B cell (primary cell): ENCODE measurements around the gene PRKCZ. TPM values are rescaled to one million over a fixed set of nuclear protein-coding genes. Genes with fewer than 3 reads are reported as not detected.

Source experiments
- ATAC-seq: fragments of 200-7000 bp; cut with Tn5 transposase; one replicate; pipeline ENCODE4 v1.10.0; 2021; ENCODE audit warnings: low read depth, mild to moderate bottlenecking, moderate number of reproducible peaks, moderate library complexity
- CTCF ChIA-PET: fragments of 350-600 bp; sonication (Branson Sonifier 250); formaldehyde crosslinking; loops from one replicate; lab custom pipeline; 2021; ENCODE audit warnings: antibody characterized with exemption, inconsistent platforms; lab: Charles Lee
- POLR2A ChIA-PET: fragments of 350-600 bp; sonication (Branson Sonifier 250); formaldehyde crosslinking; loops from one replicate; lab custom pipeline; 2021; ENCODE audit warnings: antibody characterized with exemption; lab: Charles Lee
- DNase-seq: peaks from one replicate; pipeline ENCODE4 v3.0.0; 2013
- H2AFZ ChIP-seq: 2 replicates; pipeline ENCODE4 v1.6.1; 2012; ENCODE audit warnings: mild to moderate bottlenecking, low read depth, low read length; ENCODE audit not compliant: insufficient read depth, poor library complexity, severe bottlenecking
- H3K27ac ChIP-seq, 2 donors: 1 replicate in 1 of 2; 2 replicates in 1 of 2; pipeline ENCODE4 v1.5.1; 2012 to 2013; ENCODE audit warnings: low read length in 2 of 2, mild to moderate bottlenecking in 2 of 2, moderate library complexity in 1 of 2
- H3K27me3 ChIP-seq, 4 experiments: fragments of 200-600 bp in 1 of 4; sonication (generic) in 1 of 4; replicated peaks in 1 of 4; 1 replicate in 2 of 4; 2 replicates in 2 of 4; pipeline versions ENCODE4 v1.6.1 to v1.7.0; 2013 to 2016; ENCODE audit warnings: low read length in 3 of 4, mild to moderate bottlenecking in 2 of 4, mixed read lengths in 1 of 4, moderate library complexity in 1 of 4; ENCODE audit not compliant: insufficient read depth in 4 of 4, control insufficient read depth in 3 of 4; ENCODE audit errors: control extremely low read depth in 1 of 4
- H3K36me3 ChIP-seq, 2 experiments: replicated peaks in 1 of 2; 1 replicate in 1 of 2; 2 replicates in 1 of 2; pipeline versions ENCODE4 v1.6.1 to v1.7.1; 2013; ENCODE audit warnings: low read length in 1 of 2; ENCODE audit not compliant: insufficient read depth in 2 of 2, control insufficient read depth in 1 of 2; ENCODE audit errors: control extremely low read depth in 1 of 2, extremely low read depth in 1 of 2
- H3K4me1 ChIP-seq, 2 donors: fragments of 200-600 bp in 1 of 2; sonication (generic) in 1 of 2; 1 replicate in 1 of 2; 2 replicates in 1 of 2; pipeline versions ENCODE4 v1.5.1 to v1.6.1; 2013 to 2017; ENCODE audit warnings: low read length in 2 of 2; ENCODE audit not compliant: control insufficient read depth in 2 of 2, insufficient read depth in 2 of 2
- H3K4me2 ChIP-seq: replicated peaks from 2 replicates; pipeline ENCODE3; 2012; ENCODE audit warnings: mild to moderate bottlenecking, low read depth, low read length; ENCODE audit not compliant: poor library complexity, severe bottlenecking
- H3K4me3 ChIP-seq, 5 experiments: fragments of 200-600 bp in 1 of 5; sonication (generic) in 1 of 5; 1 replicate in 3 of 5; 2 replicates in 2 of 5; pipeline versions ENCODE4 v1.5.1 to v1.7.0; 2011 to 2016; ENCODE audit warnings: low read length in 4 of 5, mild to moderate bottlenecking in 4 of 5, low read depth in 2 of 5, control low read depth in 1 of 5, moderate library complexity in 1 of 5; ENCODE audit not compliant: insufficient read depth in 1 of 5; ENCODE audit errors: control extremely low read depth in 1 of 5, extremely low read depth in 1 of 5
- H3K79me2 ChIP-seq: fragments of 200-600 bp; sonication (generic); one replicate; pipeline ENCODE4 v1.6.0; 2016; ENCODE audit warnings: low read length; ENCODE audit not compliant: control insufficient read depth, insufficient read depth
- H3K9ac ChIP-seq: fragments of 200-600 bp; sonication (generic); 2 replicates; pipeline ENCODE4 v1.6.1; 2017; ENCODE audit warnings: mild to moderate bottlenecking, low read length, moderate library complexity
- H3K9me3 ChIP-seq, 3 donors: one replicate each; pipeline versions ENCODE4 v1.6.1 to v1.7.1; 2013; ENCODE audit warnings: low read length in 2 of 3; ENCODE audit not compliant: control insufficient read depth in 2 of 3, insufficient read depth in 1 of 3; ENCODE audit errors: control extremely low read depth in 1 of 3
- H4K20me1 ChIP-seq: 2 replicates; pipeline ENCODE4 v1.6.0; 2012; ENCODE audit warnings: mild to moderate bottlenecking, low read length; ENCODE audit not compliant: insufficient read depth, control insufficient read depth, poor library complexity, severe bottlenecking
- H3K27ac Mint-ChIP-seq: one replicate; pipeline ENCODE4 v1.8.0; 2021; ENCODE audit warnings: mixed read lengths
- H3K27me3 Mint-ChIP-seq: one replicate; pipeline ENCODE4 v1.8.0; 2021; ENCODE audit warnings: mixed read lengths
- H3K4me1 Mint-ChIP-seq: one replicate; pipeline ENCODE4 v1.8.0; 2021; ENCODE audit warnings: mixed read lengths
- H3K4me3 Mint-ChIP-seq: one replicate; pipeline ENCODE4 v1.8.0; 2021; ENCODE audit warnings: mixed read lengths
- H3K9me3 Mint-ChIP-seq: one replicate; pipeline ENCODE4 v1.8.0; 2022; ENCODE audit warnings: mixed read lengths; ENCODE audit not compliant: insufficient read depth
- EZH2 ChIP-seq: IDR thresholded peaks from 2 replicates; pipeline ENCODE4 v1.6.1; 2012; ENCODE audit warnings: borderline replicate concordance, low read depth, mild to moderate bottlenecking, moderate library complexity, low read length; ENCODE audit not compliant: insufficient read depth, poor library complexity, severe bottlenecking
- WGBS: methylation state at CpG from one replicate; pipeline ENCODE4 v1.1.5; 2013; ENCODE audit warnings: missing lambda C conversion rate; ENCODE audit not compliant: insufficient coverage; 5-methylcytosine and 5-hydroxymethylcytosine counted together
- intact Hi-C: fragments of 100-400 bp; cut with micrococcal nuclease; formaldehyde crosslinking; loops from one replicate; pipeline ENCODE4 v1.10.0; 2022
- polyA plus RNA-seq: library from polyadenylated mRNA; depleted of rRNA; stranded (reverse); fragments of >200 nt; gene quantifications from 2 replicates; pipeline ENCODE4 v1.2.3, GENCODE V29; 2012
- total RNA-seq, 2 donors: library from RNA; stranded (reverse); fragments of 120-200 nt in 1 of 2; gene quantifications; 1 replicate in 1 of 2; 2 replicates in 1 of 2; pipeline versions ENCODE4 v1.2.3 to v1.2.4, GENCODE V29; 2013 to 2022
- TF ChIP-seq, protein P1 (sequence below): fragments of 200-600 bp; IDR thresholded peaks from one replicate; pipeline ENCODE4 v1.8.0; 2022; ENCODE audit warnings: antibody characterized with exemption, mild to moderate bottlenecking

Gene PRKCZ
- total and polyA plus RNA-seq, 2 donors (not counting 1 experiment from before 2014, with no cell fraction given) = 17.9 to 53.2 TPM

DNA sequence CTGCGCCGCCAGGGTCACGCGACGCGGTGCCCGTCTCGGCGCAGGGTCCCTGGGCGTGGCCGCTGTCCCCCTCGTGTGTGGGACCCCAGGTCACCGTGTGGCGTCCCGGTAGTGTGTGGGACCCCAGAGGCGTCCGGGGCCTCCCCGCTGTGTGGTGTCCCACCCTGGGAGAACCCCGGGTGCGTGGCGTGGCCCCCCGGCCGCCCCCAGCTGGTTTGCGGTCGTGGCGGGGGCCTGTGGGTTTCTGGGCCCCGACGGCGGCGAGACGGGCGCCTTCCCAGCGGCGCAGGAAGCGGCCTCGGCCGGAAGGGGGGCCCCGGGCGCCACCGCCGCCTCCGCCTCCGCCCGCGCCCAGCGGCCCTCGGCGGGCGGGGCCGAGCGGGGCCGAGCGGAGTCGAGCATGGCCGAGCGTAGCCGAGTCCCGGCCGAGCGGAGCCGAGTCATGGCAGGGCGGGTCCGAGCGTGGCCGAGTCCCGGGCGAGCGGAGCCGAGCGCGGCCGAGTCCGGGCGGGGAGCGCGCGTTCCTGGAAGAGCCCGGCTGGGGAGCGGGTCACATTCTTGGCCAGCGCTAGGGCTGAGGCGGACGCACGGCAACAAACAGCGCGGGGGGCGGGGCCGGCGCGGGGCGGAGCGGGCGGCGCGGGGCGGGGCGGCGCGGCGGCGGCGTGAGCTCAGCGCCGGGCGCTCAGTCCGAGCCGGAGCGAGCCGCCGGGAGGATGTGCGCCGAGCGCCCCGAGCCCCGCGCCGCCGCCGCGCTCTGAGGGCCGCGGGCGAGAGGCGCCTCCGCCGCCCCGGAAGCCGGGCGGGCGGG, 177.3 kb downstream of the PRKCZ start:
- Histone ChIP-seq H3K27ac (peak overlapping the region; percentile 57 to 83), H2AFZ (peak overlapping the region; percentile 69), H3K4me3 (peak overlapping the region in 4 of 5 experiments; percentile 50 to 65 (median 60)), H3K9me3 (no peaks in the 10 kb centered on the region), H3K36me3 (peaks cover 0 to 3% of the 10 kb centered on the region in 2 experiments), H3K79me2 (peaks cover 38% of the 10 kb centered on the region), H4K20me1 (peaks cover 37% of the 10 kb centered on the region), H3K4me2 (peak overlapping the region; percentile 82), H3K27me3 (no peaks in the 10 kb centered on the region), H3K9ac (peak overlapping the region; percentile 67), H3K4me1 (peaks cover 35 to 43% of the 10 kb centered on the region in 2 donors)
- no peaks in the 10 kb centered on the region for H3K9me3 Mint-ChIP-seq
- DNase-seq = peak; percentile 98
- TF ChIP-seq, protein P1, sequence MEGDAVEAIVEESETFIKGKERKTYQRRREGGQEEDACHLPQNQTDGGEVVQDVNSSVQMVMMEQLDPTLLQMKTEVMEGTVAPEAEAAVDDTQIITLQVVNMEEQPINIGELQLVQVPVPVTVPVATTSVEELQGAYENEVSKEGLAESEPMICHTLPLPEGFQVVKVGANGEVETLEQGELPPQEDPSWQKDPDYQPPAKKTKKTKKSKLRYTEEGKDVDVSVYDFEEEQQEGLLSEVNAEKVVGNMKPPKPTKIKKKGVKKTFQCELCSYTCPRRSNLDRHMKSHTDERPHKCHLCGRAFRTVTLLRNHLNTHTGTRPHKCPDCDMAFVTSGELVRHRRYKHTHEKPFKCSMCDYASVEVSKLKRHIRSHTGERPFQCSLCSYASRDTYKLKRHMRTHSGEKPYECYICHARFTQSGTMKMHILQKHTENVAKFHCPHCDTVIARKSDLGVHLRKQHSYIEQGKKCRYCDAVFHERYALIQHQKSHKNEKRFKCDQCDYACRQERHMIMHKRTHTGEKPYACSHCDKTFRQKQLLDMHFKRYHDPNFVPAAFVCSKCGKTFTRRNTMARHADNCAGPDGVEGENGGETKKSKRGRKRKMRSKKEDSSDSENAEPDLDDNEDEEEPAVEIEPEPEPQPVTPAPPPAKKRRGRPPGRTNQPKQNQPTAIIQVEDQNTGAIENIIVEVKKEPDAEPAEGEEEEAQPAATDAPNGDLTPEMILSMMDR = no peak
- ChIA-PET POLR2A (interaction anchor here (0.6 to 1.6 kb wide), 5 partner anchors 28 to 164 kb away, joined by 3 to 9 read pairs (median 4); partner anchors contain the start of genes FAAP20, MORN1 and RER1), CTCF (interaction anchor here (0.6 to 3.9 kb wide), 7 partner anchors 31 to 320 kb away, joined by 3 to 22 read pairs (median 4); partner anchors contain the start of gene FAAP20)
- peak overlapping the region; percentile 80 for H3K4me3 Mint-ChIP-seq
- WGBS = under 1% methylated on average over 129 of the region's 129 CpGs
- peak overlapping the region; percentile 83 for H3K27ac Mint-ChIP-seq
- ATAC-seq = peak; percentile 91
- intact Hi-C loops = loop anchor here (1.0 to 5.0 kb wide), 4 partner anchors 22 to 1675 kb away; partner anchors contain the start of gene C1orf174
- H3K27me3 Mint-ChIP-seq = no peaks in the 10 kb centered on the region
- peaks cover 37% of the 10 kb centered on the region for H3K4me1 Mint-ChIP-seq

DNA sequence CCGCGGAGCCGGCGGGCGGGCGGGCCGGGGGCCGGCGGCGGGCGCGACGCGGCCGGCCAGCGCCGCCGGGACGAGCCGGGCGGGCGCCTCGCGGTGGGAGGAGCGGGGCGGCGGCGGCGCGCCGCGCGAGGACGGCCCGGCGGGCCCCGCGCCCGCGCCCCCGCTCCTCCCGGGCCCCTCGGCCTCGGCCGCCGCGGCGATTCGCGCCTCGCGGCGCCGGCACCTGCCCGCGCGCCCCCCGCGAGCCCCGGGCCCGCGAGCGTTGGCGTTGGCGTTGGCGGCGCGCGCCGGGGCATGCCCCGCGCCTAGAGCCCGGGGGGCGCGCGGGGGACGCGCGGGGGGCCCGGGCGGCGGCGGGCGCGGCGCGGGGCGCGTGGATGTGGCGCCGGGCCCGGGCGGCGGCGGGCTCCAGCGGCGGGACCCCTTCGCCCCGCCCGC, 178.0 kb downstream of the PRKCZ start, which contains the start of gene SKI:
TSS of gene SKI (plus strand) at position 163 of the 438 bp plus-strand sequence. CDS start 448 bp downstream, outside the sequence.
- peaks cover 41 to 49% of the 10 kb centered on the region in 2 donors for H3K4me1 ChIP-seq
- peaks cover 41% of the 10 kb centered on the region for H3K4me1 Mint-ChIP-seq

More for the DNA sequence above, 178.0 kb downstream of the PRKCZ start, which contains the start of gene SKI:
- Histone ChIP-seq H3K4me3 (peak within 1 kb of the TSS; percentile 45 to 82 (median 68)), H3K79me2 (peaks cover 44% of the 10 kb centered on the region), H3K4me2 (peak within 1 kb of the TSS; percentile 89), H2AFZ (peak within 1 kb of the TSS; percentile 69), H3K36me3 (peaks cover 0 to 3% of the 10 kb centered on the region in 2 experiments), H4K20me1 (peaks cover 43% of the 10 kb centered on the region), H3K27me3 (no peaks in the 10 kb centered on the region), H3K9ac (peak within 1 kb of the TSS; percentile 72), H3K27ac (peak within 1 kb of the TSS; percentile 57 to 93), H3K9me3 (no peaks in the 10 kb centered on the region)
- ChIA-PET POLR2A (interaction anchor here (1.1 to 3.4 kb wide), 3 partner anchors 28 to 163 kb away, joined by 4 to 30 read pairs (median 9); partner anchors contain the start of genes MORN1 and RER1), CTCF (interaction anchor here (1.0 to 3.9 kb wide), 9 partner anchors 11 to 153 kb away, joined by 3 to 22 read pairs (median 5); partner anchors contain the start of gene FAAP20)
- peak within 1 kb of the TSS; percentile 98 for H3K4me3 Mint-ChIP-seq
- ATAC-seq (no peak), DNase-seq (no peak)
- no peaks in the 10 kb centered on the region for H3K9me3 Mint-ChIP-seq
- TF ChIP-seq EZH2 = no peak
- TF ChIP-seq, protein P1 = no peak
- WGBS = under 1% methylated on average over 99 of the region's 100 CpGs
- no peaks in the 10 kb centered on the region for H3K27me3 Mint-ChIP-seq
- H3K27ac Mint-ChIP-seq = peak within 1 kb of the TSS; percentile 94
- intact Hi-C loops = loop anchor here (5.0 kb wide), 1 partner anchor 1674 kb away; the partner anchor contains the start of gene C1orf174
